Retinal pigment epithelial cell (primary cell): Measurements from ENCODE around the gene BCAR3.

Source experiments
- DNase-seq: peaks from one replicate; pipeline ENCODE4 v3.0.0-alpha.2; 2010; ENCODE audit warnings: low read depth
- H3K4me3 ChIP-seq: 2 replicates; pipeline ENCODE4 v1.5.1; 2011; ENCODE audit warnings: mild to moderate bottlenecking, low read length, control low read depth, moderate library complexity
- TF ChIP-seq, protein P1 (sequence below): conservative IDR thresholded peaks from 2 replicates; pipeline ENCODE4 v1.5.1; 2011; ENCODE audit warnings: low read depth, low read length, control low read depth, inconsistent platforms

The BCAR3 gene

GRCh38 chr1:93533677-93534076 is 148.0 kb downstream of the BCAR3 start:
- no peak overlapping the region for H3K4me3 ChIP-seq
- DNase-seq: no peak
- TF ChIP-seq, protein P1, sequence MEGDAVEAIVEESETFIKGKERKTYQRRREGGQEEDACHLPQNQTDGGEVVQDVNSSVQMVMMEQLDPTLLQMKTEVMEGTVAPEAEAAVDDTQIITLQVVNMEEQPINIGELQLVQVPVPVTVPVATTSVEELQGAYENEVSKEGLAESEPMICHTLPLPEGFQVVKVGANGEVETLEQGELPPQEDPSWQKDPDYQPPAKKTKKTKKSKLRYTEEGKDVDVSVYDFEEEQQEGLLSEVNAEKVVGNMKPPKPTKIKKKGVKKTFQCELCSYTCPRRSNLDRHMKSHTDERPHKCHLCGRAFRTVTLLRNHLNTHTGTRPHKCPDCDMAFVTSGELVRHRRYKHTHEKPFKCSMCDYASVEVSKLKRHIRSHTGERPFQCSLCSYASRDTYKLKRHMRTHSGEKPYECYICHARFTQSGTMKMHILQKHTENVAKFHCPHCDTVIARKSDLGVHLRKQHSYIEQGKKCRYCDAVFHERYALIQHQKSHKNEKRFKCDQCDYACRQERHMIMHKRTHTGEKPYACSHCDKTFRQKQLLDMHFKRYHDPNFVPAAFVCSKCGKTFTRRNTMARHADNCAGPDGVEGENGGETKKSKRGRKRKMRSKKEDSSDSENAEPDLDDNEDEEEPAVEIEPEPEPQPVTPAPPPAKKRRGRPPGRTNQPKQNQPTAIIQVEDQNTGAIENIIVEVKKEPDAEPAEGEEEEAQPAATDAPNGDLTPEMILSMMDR: no peak

- no peak for DNase-seq
- TF ChIP-seq, protein P1: no peak
- no peak overlapping the region for H3K4me3 ChIP-seq
Observed at GRCh38 chr1:93532780-93533378, 148.8 kb downstream of the BCAR3 start.

GRCh38 chr1:93531193-93531592 is 150.4 kb downstream of the BCAR3 start:
- no peak overlapping the region for H3K4me3 ChIP-seq
- TF ChIP-seq, protein P1: no peak
- no peak for DNase-seq

DNA sequence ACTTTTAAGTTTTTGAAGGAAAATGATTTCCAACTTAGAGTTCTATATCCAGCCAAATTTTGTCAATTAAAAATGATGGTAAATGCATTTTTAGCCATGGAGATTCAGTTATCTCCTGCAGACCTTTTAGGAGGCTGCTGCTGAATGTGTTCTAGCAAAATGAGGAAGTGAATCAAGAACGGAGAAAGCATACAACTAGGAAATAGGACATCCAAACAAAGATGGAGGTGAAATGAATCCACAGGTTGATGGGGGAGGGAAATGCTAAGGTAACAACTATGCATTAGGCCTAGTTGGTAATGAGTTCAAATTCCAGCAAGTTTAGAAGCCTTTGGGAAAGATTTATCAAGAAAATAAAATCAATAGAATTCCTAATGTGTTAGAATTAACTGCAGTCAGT is 153.2 kb downstream of the BCAR3 start:
- no peak for DNase-seq
- TF ChIP-seq, protein P1: no peak
- no peak overlapping the region for H3K4me3 ChIP-seq

DNA sequence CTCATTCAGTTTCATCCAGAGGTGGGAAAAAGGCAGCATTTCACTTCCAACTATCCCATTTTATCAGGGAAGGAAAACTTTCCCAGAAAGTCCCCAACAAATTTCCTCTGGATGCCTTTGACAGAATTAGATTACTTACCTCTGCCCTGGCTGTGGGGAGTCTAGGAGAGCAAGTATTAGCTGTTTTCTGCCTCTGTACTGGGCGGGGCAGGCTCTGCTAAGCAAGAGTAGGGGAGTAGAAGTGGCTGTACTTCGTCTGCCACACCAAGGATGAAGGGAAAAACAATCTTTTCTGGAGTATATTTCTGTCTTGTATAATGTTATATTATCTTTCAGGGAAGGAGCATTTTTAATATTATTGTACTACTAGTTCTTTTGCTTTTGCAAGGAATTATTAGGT is 155.2 kb downstream of the BCAR3 start:
- no peak overlapping the region for H3K4me3 ChIP-seq
- TF ChIP-seq, protein P1: no peak
- DNase-seq: no peak

DNA sequence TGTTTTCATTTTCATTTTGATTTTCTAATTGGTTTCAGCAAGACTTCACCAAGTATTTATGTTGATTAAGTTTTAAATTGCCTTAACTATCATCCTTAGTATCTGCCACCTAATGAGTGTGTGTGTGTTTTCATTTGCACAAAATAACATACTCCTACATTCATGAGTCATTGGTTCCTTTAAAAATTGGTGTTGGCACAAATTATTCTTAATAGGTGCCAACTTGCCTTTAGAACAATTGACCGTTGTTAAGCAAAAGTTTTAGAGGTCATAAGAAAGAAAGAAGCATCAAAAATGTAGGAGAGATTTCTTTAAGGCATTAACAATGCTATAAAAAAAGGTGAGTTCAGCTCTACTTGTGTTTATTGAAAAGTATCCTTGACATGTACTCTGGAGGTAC is 156.2 kb downstream of the BCAR3 start:
- no peak for DNase-seq
- no peak overlapping the region for H3K4me3 ChIP-seq
- TF ChIP-seq, protein P1: no peak

DNA sequence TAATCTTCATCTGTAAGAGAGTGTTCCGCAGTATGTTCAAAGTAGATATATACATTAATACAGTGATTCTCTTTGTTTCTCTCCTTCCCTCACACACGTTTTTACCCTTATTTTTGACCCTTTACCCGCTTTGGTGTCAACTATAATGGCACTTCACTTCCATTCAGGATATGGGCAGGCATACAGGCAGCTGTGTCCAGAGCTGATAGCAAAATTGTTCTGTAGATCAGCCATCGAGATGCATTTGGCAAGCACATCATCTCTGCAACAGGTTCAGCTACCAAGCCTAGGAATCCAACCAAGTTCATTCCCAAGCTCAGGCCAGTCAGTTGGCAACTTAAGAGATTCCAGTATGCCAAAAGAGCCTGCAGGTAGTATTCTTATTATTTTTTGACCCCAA is 158.9 kb downstream of the BCAR3 start:
- TF ChIP-seq, protein P1: no peak

More for the DNA sequence above, 158.9 kb downstream of the BCAR3 start:
- DNase-seq: no peak
- H3K4me3 ChIP-seq: no peak overlapping the region
